Osteocyte (in vitro differentiated cells): Measurements from ENCODE around the gene MARK4. TPM values are rescaled to one million over a fixed set of nuclear protein-coding genes. Genes with fewer than 3 reads are reported as not detected.

Experiments
- DNase-seq: peaks from one replicate; pipeline ENCODE4 v3.0.0; 2021; ENCODE audit warnings: mixed read lengths; ENCODE audit not compliant: unreplicated experiment; ENCODE audit errors: extremely low spot score
- H3K27ac Mint-ChIP-seq: one replicate; pipeline ENCODE4 v1.8.0; 2021; ENCODE audit warnings: mild to moderate bottlenecking, mixed read lengths; ENCODE audit not compliant: unreplicated experiment
- H3K27me3 Mint-ChIP-seq: one replicate; pipeline ENCODE4 v1.8.0; 2021; ENCODE audit warnings: mixed read lengths; ENCODE audit not compliant: unreplicated experiment
- H3K36me3 Mint-ChIP-seq: one replicate; pipeline ENCODE4 v1.8.0; 2021; ENCODE audit warnings: mixed read lengths; ENCODE audit not compliant: unreplicated experiment
- H3K4me1 Mint-ChIP-seq: one replicate; pipeline ENCODE4 v1.8.0; 2021; ENCODE audit warnings: mixed read lengths; ENCODE audit not compliant: unreplicated experiment
- H3K4me3 Mint-ChIP-seq: one replicate; pipeline ENCODE4 v1.8.0; 2021; ENCODE audit warnings: mild to moderate bottlenecking, moderate library complexity, mixed read lengths; ENCODE audit not compliant: unreplicated experiment
- H3K9me3 Mint-ChIP-seq: one replicate; pipeline ENCODE4 v1.8.0; 2021; ENCODE audit warnings: mixed read lengths; ENCODE audit not compliant: unreplicated experiment
- CTCF ChIP-seq: fragments of 200-600 bp; sonication (generic); IDR thresholded peaks from 2 replicates; pipeline ENCODE4 v1.5.0; 2021; ENCODE audit warnings: antibody characterized with exemption, mild to moderate bottlenecking, moderate library complexity
- total RNA-seq: library from RNA; stranded (reverse); gene quantifications from 2 replicates; pipeline ENCODE4 v1.2.1, GENCODE V29; 2021

Gene MARK4
- total RNA-seq, 1 donor from 2014 or later: 61.2 TPM

- no peak overlapping the region for H3K27ac Mint-ChIP-seq
- no peaks in the 10 kb centered on the region for H3K4me1 Mint-ChIP-seq
- no peak for DNase-seq
- H3K27me3 Mint-ChIP-seq: peaks cover 2% of the 10 kb centered on the region
- H3K4me3 Mint-ChIP-seq: no peak overlapping the region
- no peaks in the 10 kb centered on the region for H3K9me3 Mint-ChIP-seq
- no peak for TF ChIP-seq CTCF
- peaks cover 4% of the 10 kb centered on the region for H3K36me3 Mint-ChIP-seq
Measured at GRCh38 chr19:45345506-45345860, 94.4 kb downstream of the MARK4 start.

GRCh38 chr19:45346449-45346848, 95.4 kb downstream of the MARK4 start:
- no peaks in the 10 kb centered on the region for H3K4me1 Mint-ChIP-seq
- no peak for TF ChIP-seq CTCF
- no peak for DNase-seq
- H3K27me3 Mint-ChIP-seq: peaks cover 2% of the 10 kb centered on the region
- no peak overlapping the region for H3K4me3 Mint-ChIP-seq
- H3K36me3 Mint-ChIP-seq: peaks cover 4% of the 10 kb centered on the region
- H3K9me3 Mint-ChIP-seq: no peaks in the 10 kb centered on the region
- no peak overlapping the region for H3K27ac Mint-ChIP-seq

GRCh38 chr19:45347570-45348366, 96.7 kb downstream of the MARK4 start:
- H3K27ac Mint-ChIP-seq: no peak overlapping the region
- DNase-seq: no peak
- H3K27me3 Mint-ChIP-seq: peaks cover 2% of the 10 kb centered on the region
- H3K4me3 Mint-ChIP-seq: no peak overlapping the region
- peaks cover 4% of the 10 kb centered on the region for H3K36me3 Mint-ChIP-seq
- TF ChIP-seq CTCF: no peak
- H3K9me3 Mint-ChIP-seq: no peaks in the 10 kb centered on the region
- no peaks in the 10 kb centered on the region for H3K4me1 Mint-ChIP-seq

- TF ChIP-seq CTCF: no peak
- Mint-ChIP-seq H3K4me1 (no peaks in the 10 kb centered on the region), H3K36me3 (peaks cover 7% of the 10 kb centered on the region), H3K9me3 (no peaks in the 10 kb centered on the region), H3K27me3 (peaks cover 2% of the 10 kb centered on the region), H3K27ac (no peak overlapping the region), H3K4me3 (no peak overlapping the region)
- DNase-seq: no peak
Measured at GRCh38 chr19:45348367-45349125, 97.5 kb downstream of the MARK4 start.

- no peak for DNase-seq
- Mint-ChIP-seq H3K27ac (no peak overlapping the region), H3K27me3 (peaks cover 2% of the 10 kb centered on the region), H3K9me3 (no peaks in the 10 kb centered on the region), H3K4me3 (no peak overlapping the region), H3K4me1 (no peaks in the 10 kb centered on the region), H3K36me3 (peaks cover 9% of the 10 kb centered on the region)
- no peak for TF ChIP-seq CTCF
Measured at GRCh38 chr19:45349126-45349415, 98.0 kb downstream of the MARK4 start.
